Jurkat, Clone E6-1 (cell line): ENCODE results near the gene POLR1B.
"Not testable (repeated sequence)": the region's sequence is repeated elsewhere in the genome, so short reads cannot be mapped to it uniquely, and the experiment has no call there.

Source experiments
- DNase-seq: peaks from one replicate; pipeline ENCODE4 v3.0.0-alpha.2; 2011; ENCODE audit warnings: low read depth, low spot score
- H3K4me3 ChIP-seq: 2 replicates; pipeline ENCODE4 v1.5.1; 2011; ENCODE audit warnings: mild to moderate bottlenecking, low read length, control low read depth, moderate library complexity

POLR1B gene

DNA sequence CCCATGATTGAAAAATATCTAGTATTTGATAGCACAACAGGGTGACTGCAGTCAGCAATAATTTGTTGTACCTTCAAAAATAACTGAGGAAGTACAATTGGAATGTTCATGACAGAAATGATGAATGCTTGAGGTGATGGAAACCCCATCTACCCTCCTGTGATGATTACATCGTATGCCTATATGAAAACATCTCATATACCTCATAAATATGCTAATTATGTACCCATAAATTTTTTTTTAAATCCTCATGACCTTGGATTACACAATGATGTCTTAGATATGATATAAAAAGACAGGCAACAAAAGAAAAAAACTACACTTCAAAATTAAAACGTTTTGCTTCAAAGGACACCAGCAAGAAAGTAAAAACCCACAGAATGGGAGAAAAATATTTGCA lies 1.4 kb upstream of the POLR1B start:
- no peak overlapping the region; the same call in 1 of the 2 replicates for H3K4me3 ChIP-seq
- DNase-seq: no peak

DNA sequence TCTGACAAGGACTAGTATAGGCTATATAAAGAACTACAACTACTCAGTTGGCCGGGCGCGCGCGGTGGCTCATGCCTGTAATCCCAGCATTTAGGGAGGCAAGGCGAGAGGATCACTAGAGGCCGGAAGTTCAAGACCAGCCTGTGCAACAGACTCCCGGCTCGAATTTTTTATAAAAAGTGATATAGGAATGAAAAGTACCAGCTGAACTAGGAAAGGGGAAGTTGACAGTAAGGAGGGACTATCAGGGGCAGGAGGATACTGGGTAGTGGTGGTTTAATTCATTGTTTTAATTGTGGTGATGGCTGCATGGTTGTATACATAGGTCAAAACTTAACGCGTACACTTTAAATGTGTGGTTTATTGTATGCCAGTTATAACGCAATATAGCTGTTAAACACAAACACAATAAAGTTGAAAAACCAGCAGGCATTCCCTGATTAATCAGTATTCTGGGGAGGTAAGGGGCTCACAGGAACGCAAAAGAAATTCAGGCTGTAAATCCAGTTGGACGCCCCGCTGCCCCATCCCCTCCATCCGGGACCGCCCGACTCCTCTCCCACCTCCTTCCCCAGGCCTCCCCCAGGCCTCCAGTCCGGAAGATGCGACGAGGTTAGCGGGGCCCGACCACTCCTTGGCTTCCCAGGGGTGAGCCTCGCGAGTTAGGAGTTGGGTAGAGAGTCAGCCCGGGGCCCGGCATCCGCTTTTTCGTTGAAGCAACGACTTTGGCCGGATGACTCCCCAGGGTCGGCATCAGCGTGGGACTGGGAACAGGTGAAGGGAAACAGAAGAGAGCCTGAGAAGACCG lies 746 bp upstream of the POLR1B start:
- peak overlapping the region; percentile 74 for H3K4me3 ChIP-seq
- DNase-seq: no peak

DNA sequence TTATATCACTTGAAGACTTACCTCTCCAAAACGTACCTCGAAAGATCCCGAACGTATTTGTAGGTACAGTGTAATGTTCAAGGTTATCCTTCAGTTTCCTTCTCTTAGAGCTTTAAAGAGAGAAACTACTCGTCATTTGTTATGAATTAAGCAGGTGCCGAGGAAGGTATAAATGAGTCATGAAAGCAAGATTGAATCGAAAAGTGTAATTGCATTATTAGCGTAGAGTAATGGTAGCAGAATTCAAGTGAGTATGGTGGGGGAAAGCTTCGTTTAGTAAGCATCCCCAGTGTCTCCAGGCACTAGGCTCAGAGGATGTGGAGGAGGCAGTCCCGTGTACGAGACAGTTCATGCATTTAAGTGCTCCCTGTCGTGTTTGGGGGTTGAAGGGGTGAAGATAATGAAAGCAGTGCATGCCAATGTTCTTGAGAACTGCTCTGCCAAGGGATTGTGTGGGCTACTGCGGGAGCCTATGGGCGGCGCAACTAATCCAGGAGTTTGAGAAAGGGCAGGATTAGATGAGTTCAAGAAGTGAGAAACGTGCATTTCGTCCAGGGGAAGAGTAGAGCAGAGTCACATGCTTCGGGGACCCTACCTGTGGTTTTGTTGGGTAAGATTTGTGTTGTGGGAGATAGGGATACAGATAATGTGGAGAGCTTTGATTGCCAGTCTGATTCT lies 858 bp downstream of the POLR1B start:
- DNase-seq: peak; percentile 20
- peak overlapping the region; percentile 74 for H3K4me3 ChIP-seq

DNA sequence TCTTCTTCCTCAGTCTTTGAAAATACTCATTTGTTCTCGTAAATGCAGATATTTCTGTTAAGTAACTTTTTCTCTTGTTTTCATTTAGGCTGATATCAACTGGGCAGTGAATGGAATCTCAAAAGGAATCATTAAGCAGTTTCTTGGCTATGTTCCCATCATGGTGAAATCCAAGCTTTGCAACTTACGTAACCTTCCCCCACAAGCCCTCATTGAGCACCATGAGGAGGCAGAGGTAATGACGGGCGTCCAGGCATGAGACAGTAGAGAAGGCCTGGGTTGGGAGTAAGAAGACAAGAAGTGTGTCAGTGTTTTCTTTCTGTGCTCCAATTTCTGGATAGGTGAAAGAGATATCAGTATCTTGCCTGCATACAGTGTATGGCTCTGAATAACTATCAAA lies 5.1 kb downstream of the POLR1B start:
- H3K4me3 ChIP-seq: no peak overlapping the region
- DNase-seq: no peak

DNA sequence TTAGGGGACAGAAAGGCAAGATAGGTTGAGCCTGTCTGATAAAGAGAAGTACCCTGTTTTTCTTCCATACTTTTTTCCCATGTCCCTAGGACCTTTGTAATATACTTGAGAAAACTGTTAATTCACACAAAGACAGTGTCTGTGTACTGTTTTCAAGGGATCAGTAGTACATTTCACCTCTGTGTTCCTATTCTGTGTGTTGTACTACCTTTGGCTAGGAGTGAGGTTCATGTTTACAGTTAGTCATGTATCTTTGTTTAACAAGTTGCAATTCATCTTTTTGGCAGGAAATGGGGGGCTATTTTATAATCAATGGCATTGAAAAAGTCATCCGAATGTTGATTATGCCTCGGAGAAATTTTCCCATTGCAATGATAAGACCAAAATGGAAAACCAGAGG lies 6.7 kb downstream of the POLR1B start:
- H3K4me3 ChIP-seq: no peak overlapping the region
- no peak for DNase-seq

DNA sequence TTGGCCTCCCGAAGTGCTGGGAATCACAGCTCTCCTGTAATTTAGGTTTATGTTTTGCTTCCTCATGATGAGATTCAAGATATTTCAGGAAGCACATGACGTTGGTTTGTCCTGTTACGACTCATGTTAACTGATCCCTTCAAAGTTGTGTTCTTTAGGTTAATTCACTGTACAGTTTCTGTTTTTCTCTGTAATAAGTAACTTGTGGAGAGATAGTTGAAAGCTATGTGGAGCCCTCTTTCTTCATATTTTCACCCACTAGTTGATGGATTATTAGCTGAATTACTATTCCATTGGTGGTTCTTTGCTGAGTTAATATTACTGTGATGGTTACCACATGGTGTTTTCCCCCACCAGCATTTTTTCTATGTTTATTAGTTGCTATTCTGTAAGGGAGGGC lies 23.8 kb downstream of the POLR1B start:
- no peak for DNase-seq
- H3K4me3 ChIP-seq: no peak overlapping the region

DNA sequence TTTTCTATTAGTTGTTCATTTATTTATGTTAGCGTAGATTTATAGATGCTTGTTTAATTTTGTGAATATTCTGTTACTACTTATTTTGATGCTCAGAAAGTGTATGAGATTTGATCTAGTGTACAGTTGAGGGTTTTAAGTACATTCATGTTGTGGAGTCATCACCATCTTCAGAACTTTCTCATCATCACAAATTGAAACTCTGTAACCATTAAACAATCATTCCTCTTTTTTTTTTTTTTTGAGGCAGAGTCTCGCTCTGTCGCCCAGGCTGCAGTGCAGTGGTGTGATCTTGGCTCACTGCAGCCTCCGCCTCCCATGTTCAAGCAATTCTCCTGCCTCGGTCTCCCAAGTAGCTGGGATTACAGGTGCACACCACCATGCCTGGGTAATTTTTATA lies 24.2 kb downstream of the POLR1B start:
- H3K4me3 ChIP-seq, DNase-seq: not testable (repeated sequence)

DNA sequence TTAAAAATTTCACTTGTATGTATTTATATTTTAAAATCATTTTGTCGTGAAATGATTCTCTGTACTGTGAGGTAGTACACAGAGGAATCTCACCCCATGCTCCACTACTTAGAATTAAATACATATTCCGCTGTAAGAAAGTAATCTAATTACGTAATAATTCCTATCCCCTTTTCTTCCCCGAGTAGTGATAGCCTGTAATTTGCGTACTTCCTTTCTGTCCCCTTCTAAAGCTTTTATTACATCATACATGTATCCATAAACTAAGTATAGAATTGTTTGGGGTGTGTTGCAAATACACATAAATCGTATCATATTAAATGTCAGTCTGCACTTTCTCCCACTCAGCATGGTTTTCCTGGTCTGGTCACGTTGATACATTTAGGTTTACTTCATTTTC lies 29.7 kb downstream of the POLR1B start:
- H3K4me3 ChIP-seq: no peak overlapping the region
- no peak for DNase-seq

DNA sequence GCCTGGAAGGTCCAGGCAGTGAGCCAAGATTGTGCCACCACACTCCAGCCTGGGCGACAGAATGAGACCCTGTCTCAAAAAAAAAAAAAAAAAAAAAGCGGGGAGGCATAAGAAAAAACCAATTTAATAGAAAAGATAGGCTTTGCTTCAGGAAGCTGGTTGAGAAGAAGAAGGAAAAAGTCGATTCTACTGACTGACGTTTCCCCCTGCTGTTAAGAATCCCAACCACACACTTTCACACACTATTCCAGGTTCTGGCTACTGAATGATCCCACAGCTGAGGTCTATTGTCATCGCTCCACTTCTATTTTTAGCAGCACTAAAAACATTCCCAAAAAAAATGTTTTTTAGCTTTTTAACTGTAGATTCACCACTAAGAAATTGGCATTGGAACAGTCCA lies 35.5 kb downstream of the POLR1B start:
- no peak overlapping the region for H3K4me3 ChIP-seq
- DNase-seq: no peak

DNA sequence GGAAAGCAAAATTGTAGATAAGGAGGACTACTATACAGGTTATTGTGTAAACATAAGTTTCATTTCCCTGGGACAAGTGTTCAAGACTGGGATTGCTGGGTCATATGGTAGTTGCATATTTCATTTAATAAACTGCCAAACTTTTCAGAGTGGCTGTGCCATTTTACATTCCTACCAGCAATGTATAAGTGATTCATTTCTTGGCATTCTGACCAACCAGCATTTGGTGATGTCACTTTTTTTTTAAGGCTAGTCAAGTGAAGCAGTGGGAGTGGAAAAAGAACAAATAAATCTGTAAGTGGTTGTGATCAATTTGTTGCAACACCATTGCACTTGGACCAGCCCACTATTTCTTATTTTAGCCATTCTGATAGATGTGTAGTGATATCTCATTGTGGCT lies 37.0 kb downstream of the POLR1B start:
- H3K4me3 ChIP-seq: no peak overlapping the region
- DNase-seq: no peak

DNA sequence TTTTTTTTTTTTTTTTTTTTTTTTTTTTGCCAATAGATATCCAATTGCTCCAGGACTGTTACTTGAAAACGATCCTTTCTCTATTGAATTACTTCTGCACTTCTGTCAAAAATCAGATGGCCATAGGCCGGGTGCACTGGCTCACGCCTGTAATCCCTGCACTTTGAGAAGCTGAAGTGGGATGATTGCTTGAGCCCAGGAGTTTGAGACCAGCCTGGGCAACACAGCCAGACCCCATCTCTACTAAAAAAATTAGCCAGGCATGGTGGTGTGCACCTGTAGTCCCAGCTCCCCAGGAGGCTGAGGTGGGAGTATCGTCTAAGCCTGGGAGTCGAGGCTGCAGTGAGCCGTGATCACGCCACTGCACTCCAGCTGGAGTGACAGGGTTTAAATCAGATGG lies 37.8 kb downstream of the POLR1B start:
- no peak for DNase-seq
- H3K4me3 ChIP-seq: no peak overlapping the region

DNA sequence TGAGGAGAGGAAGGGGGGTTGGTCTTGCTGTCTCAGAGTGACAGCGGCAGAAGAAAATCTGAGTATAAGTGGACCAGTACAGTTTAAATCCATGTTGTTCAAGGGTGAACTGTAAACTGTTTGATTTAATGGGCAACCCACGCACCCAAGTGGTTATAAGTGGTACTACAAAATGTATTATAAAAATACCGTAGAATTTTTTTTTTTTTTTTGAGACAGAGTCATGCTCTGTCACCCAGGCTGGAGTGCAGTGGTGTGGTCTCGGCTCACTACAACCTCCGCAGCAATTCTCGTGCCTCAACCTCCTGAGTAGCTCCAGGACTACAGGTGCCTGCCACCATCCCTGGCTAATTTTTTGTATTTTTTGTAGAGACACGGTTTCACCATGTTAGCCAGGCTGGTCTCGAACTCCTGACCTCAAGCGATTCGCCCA lies 40.1 kb downstream of the POLR1B start:
- no peak overlapping the region for H3K4me3 ChIP-seq
- DNase-seq: peak; percentile 54

DNA sequence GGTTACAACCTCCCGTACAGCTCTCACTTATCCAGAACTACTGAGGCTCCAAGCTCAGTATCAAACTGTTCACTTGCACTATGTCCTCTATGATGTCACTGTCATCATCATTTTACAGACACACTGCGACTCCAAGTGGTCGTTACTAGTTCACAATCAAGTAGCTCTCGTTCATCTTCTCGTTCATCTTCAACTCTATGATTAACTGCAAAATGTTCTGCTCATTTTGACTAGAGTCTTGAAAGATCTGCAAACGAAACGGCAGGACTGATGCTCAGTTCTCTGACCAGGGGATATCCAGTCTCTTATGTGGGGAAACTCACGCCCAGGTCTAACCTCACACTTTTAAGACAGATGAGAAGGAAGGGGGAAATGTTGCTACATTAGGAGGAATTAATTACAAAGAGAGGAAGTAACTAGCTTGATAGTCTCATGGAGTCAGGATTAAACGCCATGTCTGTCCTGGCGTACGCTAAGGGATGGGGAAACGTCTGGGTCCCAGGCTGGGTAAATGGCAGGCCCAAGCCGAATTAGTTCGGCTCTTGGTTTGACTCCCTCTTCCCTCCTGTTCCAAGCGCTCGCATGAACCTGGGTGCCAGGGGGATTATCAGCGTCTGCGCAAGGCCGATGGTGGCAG lies 41.4 kb downstream of the POLR1B start:
- DNase-seq: peak; percentile 5
- H3K4me3 ChIP-seq: no peak overlapping the region

DNA sequence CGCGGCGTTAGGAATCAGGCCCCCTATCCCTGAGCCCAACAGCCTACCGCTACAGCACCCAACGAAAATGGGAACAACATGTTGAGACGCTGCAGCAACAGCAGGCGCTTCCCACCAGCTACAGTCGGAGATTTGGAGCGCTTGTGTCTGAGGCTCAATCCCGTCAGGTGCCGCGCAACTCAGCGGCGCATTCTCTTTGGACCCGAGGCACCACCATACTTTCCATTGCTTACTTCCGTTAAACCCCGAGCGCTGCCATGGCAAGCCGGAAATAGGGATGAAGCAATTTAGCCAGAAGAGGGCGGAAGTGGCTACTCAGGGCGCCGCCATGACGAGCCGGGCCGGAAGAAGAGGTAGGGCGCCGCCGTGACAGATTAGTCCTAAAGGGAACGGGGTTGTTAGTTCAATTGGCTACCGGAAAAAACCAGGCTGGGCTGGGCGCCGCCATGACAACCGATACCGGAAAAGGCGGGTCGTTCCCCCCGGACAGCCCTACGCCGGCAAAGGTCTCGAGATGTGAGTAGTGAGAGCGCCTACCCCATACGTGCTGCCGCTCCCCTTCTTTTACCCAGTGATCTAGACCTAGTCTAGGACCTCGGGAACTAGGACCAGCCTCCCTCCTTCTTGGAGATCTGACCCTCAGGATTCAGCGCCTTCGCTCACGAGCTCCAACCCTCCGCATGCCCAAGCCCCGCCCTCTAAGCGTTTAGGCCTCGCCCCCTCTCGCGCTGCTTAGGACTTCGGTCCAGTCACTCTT lies 42.0 kb downstream of the POLR1B start, which contains the start of gene CHCHD5:
Gene CHCHD5 (plus strand): TSS at position 476 of the 757 bp plus-strand sequence. CDS start 39 bp downstream, at position 515.
- no peak for DNase-seq
- H3K4me3 ChIP-seq: no peak within 1 kb of the TSS

DNA sequence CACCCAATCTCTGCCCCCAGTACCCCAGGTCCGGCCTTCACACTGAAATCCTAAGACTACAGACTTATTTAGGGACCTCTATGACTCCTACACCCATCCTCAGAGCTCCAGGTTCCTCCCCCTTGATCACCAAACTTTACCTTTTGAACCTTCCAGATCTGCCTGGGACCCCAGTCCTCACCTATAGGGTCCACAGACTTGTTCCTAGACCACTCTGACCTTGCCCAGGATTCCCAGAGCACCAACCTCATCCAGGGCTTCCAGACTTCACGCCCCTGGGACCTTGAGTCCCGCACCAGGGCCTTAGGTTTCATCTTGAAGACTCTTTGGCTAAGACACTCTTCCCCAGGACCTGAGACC lies 42.6 kb downstream of the POLR1B start:
- DNase-seq: no peak

DNA sequence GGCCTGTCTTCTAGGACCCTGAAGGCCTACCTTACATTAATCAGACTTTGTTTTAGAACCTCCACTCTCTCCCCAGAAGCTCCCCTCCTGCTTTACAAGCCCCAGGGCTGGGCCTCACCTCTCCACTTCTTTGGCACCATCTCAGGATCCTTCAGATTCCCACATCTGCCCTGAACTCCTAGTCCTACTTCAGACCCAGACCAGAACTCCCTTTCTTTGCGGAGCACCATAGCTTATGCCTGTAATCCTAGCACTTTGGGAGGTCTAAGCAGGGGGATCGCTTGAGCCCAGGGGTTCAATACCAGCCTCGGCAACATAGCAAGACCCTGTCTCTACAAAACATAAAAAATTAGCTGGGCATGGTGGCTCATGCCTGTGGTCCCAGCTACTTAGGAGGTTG lies 43.1 kb downstream of the POLR1B start:
- no peak overlapping the region for H3K4me3 ChIP-seq

More for the DNA sequence above, 42.6 kb downstream of the POLR1B start:
- H3K4me3 ChIP-seq: no peak overlapping the region

DNA sequence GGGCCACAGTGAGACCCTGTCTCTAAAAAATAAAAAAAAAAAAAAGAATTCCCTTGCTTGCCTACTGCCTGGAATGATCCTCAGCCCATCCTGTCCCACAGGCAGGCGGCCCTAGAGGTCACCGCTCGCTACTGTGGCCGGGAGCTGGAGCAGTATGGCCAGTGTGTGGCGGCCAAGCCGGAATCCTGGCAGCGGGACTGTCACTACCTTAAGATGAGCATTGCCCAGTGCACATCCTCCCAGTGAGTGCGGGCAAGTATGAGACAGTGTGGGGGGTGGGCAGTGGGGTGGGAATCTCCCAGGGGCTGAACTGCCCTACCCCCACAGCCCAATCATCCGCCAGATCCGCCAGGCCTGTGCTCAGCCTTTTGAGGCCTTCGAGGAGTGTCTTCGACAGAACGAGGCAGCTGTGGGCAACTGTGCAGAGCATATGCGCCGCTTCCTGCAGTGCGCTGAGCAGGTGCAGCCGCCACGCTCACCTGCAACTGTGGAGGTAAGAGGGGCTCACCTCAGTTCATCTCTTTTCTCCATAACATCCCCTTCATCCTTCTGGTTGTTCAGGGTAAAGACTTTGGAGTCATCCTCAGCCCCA lies 43.7 kb downstream of the POLR1B start:
- no peak overlapping the region for H3K4me3 ChIP-seq
- no peak for DNase-seq

More for the DNA sequence above, 43.1 kb downstream of the POLR1B start:
- no peak for DNase-seq

DNA sequence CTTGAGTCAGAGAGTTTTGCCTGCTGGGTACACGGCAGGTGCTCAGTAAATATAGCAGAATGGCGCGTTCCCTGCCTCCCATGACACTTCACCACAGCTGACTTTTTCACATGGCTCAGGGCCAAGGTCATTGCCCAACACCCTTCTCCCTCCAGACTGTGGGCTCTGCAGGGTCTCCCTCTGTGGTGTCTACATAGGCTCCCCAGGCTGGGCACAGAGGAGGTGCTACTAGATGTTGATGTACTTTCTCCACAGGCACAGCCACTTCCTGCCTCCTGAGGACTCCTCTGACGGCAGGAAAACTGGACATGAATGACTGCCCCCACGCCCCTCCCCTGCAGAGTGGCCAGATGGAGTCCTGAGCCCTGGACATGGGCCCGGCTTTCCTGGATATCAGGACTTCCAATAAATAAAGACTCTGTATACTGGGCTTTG lies 46.4 kb downstream of the POLR1B start:
- no peak for DNase-seq
- H3K4me3 ChIP-seq: no peak overlapping the region

DNA sequence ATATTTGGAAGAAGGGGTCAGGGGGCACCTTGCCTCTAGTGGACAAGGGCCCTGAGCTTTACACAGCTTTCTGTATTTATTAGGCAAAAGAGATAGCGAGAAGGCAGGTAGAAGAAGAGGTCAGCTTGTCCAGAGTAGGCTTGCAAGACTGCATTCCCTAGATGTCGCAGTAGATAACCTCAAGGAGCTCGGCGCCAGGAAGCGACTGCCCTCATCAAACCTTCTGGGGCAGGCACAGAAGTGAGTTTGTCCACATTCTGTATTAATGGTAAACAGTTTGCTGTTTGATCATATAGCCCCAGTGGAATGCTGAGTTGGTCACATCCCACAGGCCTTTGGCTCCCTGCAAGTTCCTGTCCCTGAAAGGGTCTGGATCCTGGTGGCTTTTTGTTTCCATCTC lies 49.1 kb downstream of the POLR1B start:
- no peak for DNase-seq
- H3K4me3 ChIP-seq: no peak overlapping the region
